ENCODE data around the gene LRMDA. TPM values are rescaled to one million over a fixed set of nuclear protein-coding genes. Genes with fewer than 3 reads are reported as not detected.
A peak's percentile ranks its signal among the peaks of the same experiment; 100 is the strongest.

Gene LRMDA
- total and polyA plus RNA-seq, 2 of the 13 experiments (the other 11 are each of a cell fraction or from before 2014, with no cell fraction given): 13.4 to 22.0 TPM

- Histone ChIP-seq H3K9ac (ENCODE audit: insufficient read depth, low read depth, low read length) (peak overlapping the region; percentile 93), H3K9me3 (ENCODE audit: low read length) (no peaks in the 10 kb centered on the region), H3K4me1 (ENCODE audit: insufficient read depth, low read length) (peaks cover 21% of the 10 kb centered on the region), H3K27ac (ENCODE audit: extremely low read length, insufficient read depth, low read length) (peak overlapping the region; percentile 97), H3K36me3 (replicated peaks in 1 of 2; ENCODE audit: control insufficient read depth in 1 of 2, insufficient read depth in 2 of 2, low read length in 2 of 2) (peaks cover 5 to 17% of the 10 kb centered on the region in 2 experiments; a peak in 3 of 5 replicates), H4K20me1 (ENCODE audit: insufficient read depth, low read length) (peaks cover 25% of the 10 kb centered on the region; the same call in 1 of the 2 replicates), H3K4me2 (ENCODE audit: low read depth, low read length) (peak overlapping the region; percentile 99), H3K27me3 (ENCODE audit: control insufficient read depth in 1 of 2, insufficient read depth in 2 of 2, low read length in 2 of 2) (no peaks in the 10 kb centered on the region; a peak in 1 of 5 replicates), H3K4me3 (replicated peaks in 1 of 3; ENCODE audit: insufficient read depth in 1 of 3, low read depth in 2 of 3, low read length in 3 of 3) (peak overlapping the region; percentile 77 to 100 (median 95)), H3K79me2 (ENCODE audit: insufficient read depth, low read length) (peaks cover 48% of the 10 kb centered on the region), H2AFZ (ENCODE audit: low read length) (no peak overlapping the region)
- in situ Hi-C loops (cut with HindIII; ENCODE audit: extremely low pct_ligation_motif_present, low pct_unique_long_range_greater_than_20kb) (loop anchor here (5.0 kb wide), 1 partner anchor 369 kb away; no protein-coding TSS in a partner anchor), intact Hi-C loops (cut with micrococcal nuclease; ENCODE audit: unreplicated experiment) (loop anchor here (2.0 to 10.0 kb wide), 5 partner anchors 94 to 899 kb away; no protein-coding TSS in a partner anchor)
- FAIRE-seq: no peak
- no peak for ATAC-seq
- BruUV-seq (replicated peaks): TSS peak; percentile 59
- ChIA-PET CTCF (ENCODE audit: low intra/inter-chr PET ratio, low total read pairs) (no interaction called here), POLR2A (interaction anchor here (0.7 to 8.4 kb wide), 7 partner anchors 30 to 649 kb away, joined by 3 to 219 read pairs (median 5); partner anchors contain the start of gene LRMDA)
- peak; percentile 18 for DNase-seq (ENCODE audit: low spot score)
- 1% methylated on average over 36 of the region's 56 CpGs for WGBS (ENCODE audit: low lambda C conversion rate)
- peak; percentile 21 for TF ChIP-seq U2AF1 (optimal IDR thresholded peaks at IDR 0.05; ENCODE audit: low read depth, low read length)
- peak; percentile 87 for TF ChIP-seq RBFOX2 (IDR thresholded peaks at IDR 0.05; ENCODE audit: low read depth, low read length)
- no peak for TF ChIP-seq MYNN (CRISPR knock-in tag; IDR thresholded peaks at IDR 0.05; ENCODE audit: low read depth)
- peak; percentile 48 for TF ChIP-seq ZNF781 (CRISPR knock-in tag; IDR thresholded peaks at IDR 0.05; ENCODE audit: borderline replicate concordance, not compliant biosample characterization)
- TF ChIP-seq CREB1 (IDR thresholded peaks at IDR 0.05): no peak
- TF ChIP-seq CREB1 (CRISPR knock-in tag; IDR thresholded peaks at IDR 0.05): no peak
- TF ChIP-seq, protein P1, sequence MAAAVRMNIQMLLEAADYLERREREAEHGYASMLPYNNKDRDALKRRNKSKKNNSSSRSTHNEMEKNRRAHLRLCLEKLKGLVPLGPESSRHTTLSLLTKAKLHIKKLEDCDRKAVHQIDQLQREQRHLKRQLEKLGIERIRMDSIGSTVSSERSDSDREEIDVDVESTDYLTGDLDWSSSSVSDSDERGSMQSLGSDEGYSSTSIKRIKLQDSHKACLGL (CRISPR knock-in tag; IDR thresholded peaks at IDR 0.05): 0 out of 2 replicates have a peak, but pooled peaks have one; percentile 23
- peak; percentile 35 for TF ChIP-seq MED8 (CRISPR knock-in tag; IDR thresholded peaks at IDR 0.05; ENCODE audit: insufficient replicate concordance)
- 0 out of 2 replicates have a peak, but pooled peaks have one; percentile 65 for TF ChIP-seq REL (CRISPR knock-in tag; conservative IDR thresholded peaks at IDR 0.05)
- no peak for TF ChIP-seq IRF2 (CRISPR knock-in tag; IDR thresholded peaks at IDR 0.05)
- no peak for TF ChIP-seq EZH2 (conservative IDR thresholded peaks at IDR 0.05; ENCODE audit: low read depth, low read length)
- TF ChIP-seq ZBTB8A (CRISPR knock-in tag; IDR thresholded peaks at IDR 0.05; ENCODE audit: borderline replicate concordance, low read depth): no peak
- TF ChIP-seq CCDC6 (CRISPR knock-in tag; IDR thresholded peaks at IDR 0.05): no peak
- TF ChIP-seq TBX2 (CRISPR knock-in tag; IDR thresholded peaks at IDR 0.05; ENCODE audit: borderline replicate concordance): 0 out of 2 replicates have a peak, but pooled peaks have one; percentile 13
- TF ChIP-seq POLR2A (IDR thresholded peaks at IDR 0.05; ENCODE audit: insufficient read depth in 1 of 2, low read depth in 2 of 2, low read length in 2 of 2): peak in 1 of 2 experiments; percentile 39; a peak in 1 of 4 replicates
- 0 out of 2 replicates have a peak, but pooled peaks have one; percentile 11 for TF ChIP-seq ZNF230 (CRISPR knock-in tag; IDR thresholded peaks at IDR 0.05)
- peak; percentile 27; the same call in 1 of the 2 replicates for TF ChIP-seq NFE2L1 (CRISPR knock-in tag; IDR thresholded peaks at IDR 0.05; ENCODE audit: borderline replicate concordance)
- no peak for TF ChIP-seq ZNF292 (CRISPR knock-in tag; IDR thresholded peaks at IDR 0.05; ENCODE audit: borderline replicate concordance, low read depth)
- TF ChIP-seq SATB2 (CRISPR knock-in tag; IDR thresholded peaks at IDR 0.05): 0 out of 2 replicates have a peak, but pooled peaks have one; percentile 0
- peak; percentile 76 for TF ChIP-seq HNRNPK (IDR thresholded peaks at IDR 0.05; ENCODE audit: low read depth, low read length, poor library complexity, severe bottlenecking)
- peak; percentile 81 for TF ChIP-seq ZNF235 (CRISPR knock-in tag; IDR thresholded peaks at IDR 0.05; ENCODE audit: borderline replicate concordance)
- peak; percentile 47; the same call in 1 of the 2 replicates for TF ChIP-seq SIN3A (IDR thresholded peaks at IDR 0.05; ENCODE audit: borderline replicate concordance, low read depth, low read length)
- TF ChIP-seq YY1 (IDR thresholded peaks at IDR 0.05; ENCODE audit: insufficient read depth, insufficient replicate concordance, low read depth, low read length): no peak
- 0 out of 2 replicates have a peak, but pooled peaks have one; percentile 29 for TF ChIP-seq SNAI1 (CRISPR knock-in tag; IDR thresholded peaks at IDR 0.05; ENCODE audit: borderline replicate concordance)
- TF ChIP-seq ZMYM4 (CRISPR knock-in tag; IDR thresholded peaks at IDR 0.05): 0 out of 2 replicates have a peak, but pooled peaks have one; percentile 36
Observed at GRCh38 chr10:75403144-75403938, 28.1 kb upstream of the LRMDA start.

All from HepG2 (cell line).